Stomach (tissue), 9 donors: ENCODE measurements around the gene INO80. TPM values are rescaled to one million over a fixed set of nuclear protein-coding genes. Genes with fewer than 3 reads are reported as not detected.

Source experiments
- DNase-seq, 2 donors: peaks; one replicate each; pipeline versions ENCODE4 v3.0.0 to v3.0.0-alpha.2; 2013 to 2019
- H3K27ac ChIP-seq, 5 donors: fragments of 200-600 bp in 4 of 5; sonication (generic) in 4 of 5; one replicate each; pipeline ENCODE4 v1.5.1; 2013 to 2019; ENCODE audit warnings: mild to moderate bottlenecking in 1 of 5, moderate library complexity in 1 of 5
- H3K27me3 ChIP-seq, 3 donors: fragments of 200-600 bp; sonication (generic); one replicate each; pipeline ENCODE4 v1.5.1; 2017 to 2019; ENCODE audit warnings: mixed run types in 1 of 3
- H3K36me3 ChIP-seq, 4 donors: fragments of 200-600 bp; sonication (generic); 1 replicate in 3 of 4; 2 replicates in 1 of 4; pipeline ENCODE4 v1.5.1; 2016 to 2019
- H3K4me1 ChIP-seq, 4 donors: fragments of 200-600 bp; sonication (generic); one replicate each; pipeline ENCODE4 v1.5.1; 2016 to 2019
- H3K4me3 ChIP-seq, 4 donors: fragments of 200-600 bp; sonication (generic) in 3 of 4; one replicate each; pipeline ENCODE4 v1.5.1; 2016 to 2019; ENCODE audit warnings: mild to moderate bottlenecking in 1 of 4
- H3K9me3 ChIP-seq, 4 donors: fragments of 200-600 bp; sonication (generic); one replicate each; pipeline ENCODE4 v1.5.1; 2016 to 2019
- EP300 ChIP-seq: sonication (generic); formaldehyde crosslinking; IDR thresholded peaks from one replicate; pipeline ENCODE4 v1.6.1; 2017; ENCODE audit warnings: antibody characterized with exemption
- POLR2A ChIP-seq, 4 donors: fragments of 450-650 bp; IDR thresholded peaks; one replicate each; pipeline ENCODE4 v1.6.1; 2016; ENCODE audit warnings: antibody characterized with exemption in 4 of 4, control low read depth in 2 of 4, mild to moderate bottlenecking in 1 of 4, moderate library complexity in 1 of 4
- POLR2AphosphoS5 ChIP-seq, 3 donors: sonication (generic); formaldehyde crosslinking; IDR thresholded peaks; one replicate each; pipeline ENCODE4 v1.6.1; 2016; ENCODE audit warnings: antibody characterized with exemption in 3 of 3
- WGBS, 5 donors: extraction: QIAGEN DNeasy Blood & Tissue Kit in 3 of 5; methylation state at CpG; one replicate each; pipeline versions ENCODE4 v1.1.5 to v1.1.7; 2013 to 2018; 5-methylcytosine and 5-hydroxymethylcytosine counted together
- intact Hi-C: fragments of 100-400 bp; cut with DNase I; formaldehyde crosslinking; loops from one replicate; pipeline ENCODE4 v1.15.1; 2023; ENCODE audit warnings: low total_unique reads
- polyA plus RNA-seq, 3 donors: library from polyadenylated mRNA; stranded (reverse); fragments of 200-250 nt; gene quantifications; one replicate each; pipeline ENCODE4 v1.2.3, GENCODE V29; 2013
- total RNA-seq, 5 donors: library from RNA; depleted of rRNA; stranded (reverse); fragments of >200 nt; gene quantifications; one replicate each; pipeline versions ENCODE4 v1.1.0 to v1.2.3, GENCODE V29; 2014 to 2016
- TF ChIP-seq, protein P1 (sequence below), 7 experiments: fragments of 450-650 bp in 4 of 7; fragments of 200-600 bp in 3 of 7; sonication (generic) in 3 of 7; IDR thresholded peaks; one replicate each; pipeline ENCODE4 v1.5.1; 2016 to 2019; ENCODE audit warnings: antibody characterized with exemption in 7 of 7, control low read depth in 2 of 7, mild to moderate bottlenecking in 1 of 7
- donor health status: healthy with polysubstance abuse.
- donor health status: Bipolar disorder and iron deficiency.
- donor health status: healthy.

Gene INO80
- total and polyA plus RNA-seq, 8 donors = 4.6 to 40.8 (median 29.2) TPM

DNA sequence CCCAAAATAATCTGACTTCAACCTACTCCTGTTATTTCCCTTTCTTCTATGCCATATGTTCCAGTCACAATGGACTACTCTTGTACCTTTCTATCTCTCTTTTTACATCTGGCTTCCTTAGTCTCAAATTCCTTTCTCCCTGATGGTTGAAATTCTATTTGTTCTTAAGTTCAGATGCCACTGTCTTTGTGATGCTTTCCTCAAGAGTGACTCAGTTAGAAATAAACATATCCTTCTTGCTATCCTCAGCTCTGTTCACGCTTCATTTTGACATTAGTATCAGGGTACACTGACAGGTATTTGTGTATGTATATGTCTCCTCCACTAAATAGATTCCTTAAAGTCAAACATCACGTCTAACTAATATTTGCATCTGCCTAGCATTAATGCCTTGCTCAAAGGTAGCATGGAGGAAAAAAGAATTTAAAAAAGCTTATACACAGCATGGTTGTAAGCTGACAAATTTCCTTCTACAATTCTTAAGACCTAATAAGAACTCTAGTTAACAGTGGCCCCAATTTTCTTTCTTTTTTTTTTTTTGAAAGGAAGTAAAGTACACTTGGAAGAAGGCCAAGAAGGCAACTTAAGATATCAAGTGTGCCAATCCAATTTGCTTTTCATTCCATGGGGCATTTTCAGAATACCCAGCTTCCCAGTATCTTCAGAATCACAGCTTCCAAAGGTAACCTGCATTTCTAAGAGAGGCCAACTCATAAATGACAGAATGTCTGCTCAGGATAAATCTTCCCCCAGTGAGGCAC lies 104.8 kb downstream of the INO80 start:
- TF ChIP-seq, protein P1, sequence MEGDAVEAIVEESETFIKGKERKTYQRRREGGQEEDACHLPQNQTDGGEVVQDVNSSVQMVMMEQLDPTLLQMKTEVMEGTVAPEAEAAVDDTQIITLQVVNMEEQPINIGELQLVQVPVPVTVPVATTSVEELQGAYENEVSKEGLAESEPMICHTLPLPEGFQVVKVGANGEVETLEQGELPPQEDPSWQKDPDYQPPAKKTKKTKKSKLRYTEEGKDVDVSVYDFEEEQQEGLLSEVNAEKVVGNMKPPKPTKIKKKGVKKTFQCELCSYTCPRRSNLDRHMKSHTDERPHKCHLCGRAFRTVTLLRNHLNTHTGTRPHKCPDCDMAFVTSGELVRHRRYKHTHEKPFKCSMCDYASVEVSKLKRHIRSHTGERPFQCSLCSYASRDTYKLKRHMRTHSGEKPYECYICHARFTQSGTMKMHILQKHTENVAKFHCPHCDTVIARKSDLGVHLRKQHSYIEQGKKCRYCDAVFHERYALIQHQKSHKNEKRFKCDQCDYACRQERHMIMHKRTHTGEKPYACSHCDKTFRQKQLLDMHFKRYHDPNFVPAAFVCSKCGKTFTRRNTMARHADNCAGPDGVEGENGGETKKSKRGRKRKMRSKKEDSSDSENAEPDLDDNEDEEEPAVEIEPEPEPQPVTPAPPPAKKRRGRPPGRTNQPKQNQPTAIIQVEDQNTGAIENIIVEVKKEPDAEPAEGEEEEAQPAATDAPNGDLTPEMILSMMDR (IDR thresholded peaks at IDR 0.05) = no peak
- no peak for TF ChIP-seq EP300
- TF ChIP-seq POLR2AphosphoS5 (IDR thresholded peaks at IDR 0.05) = no peak
- TF ChIP-seq POLR2A (IDR thresholded peaks at IDR 0.05) = no peak
- intact Hi-C loops = no loop called here
- Histone ChIP-seq H3K9me3 (no peaks in the 10 kb centered on the region), H3K36me3 (peaks cover 7 to 50% (median 44%) of the 10 kb centered on the region in 4 donors), H3K27ac (peak overlapping the region in 1 of 5 donors; percentile 22), H3K27me3 (no peaks in the 10 kb centered on the region), H3K4me1 (peaks cover 5 to 32% (median 17%) of the 10 kb centered on the region in 4 donors), H3K4me3 (no peak overlapping the region)
- peak in 1 of 2 donors; percentile 54 for DNase-seq
- WGBS, 5 donors = 40 to 71% (median 47%) methylated on average over 2 of the region's 2 CpGs

DNA sequence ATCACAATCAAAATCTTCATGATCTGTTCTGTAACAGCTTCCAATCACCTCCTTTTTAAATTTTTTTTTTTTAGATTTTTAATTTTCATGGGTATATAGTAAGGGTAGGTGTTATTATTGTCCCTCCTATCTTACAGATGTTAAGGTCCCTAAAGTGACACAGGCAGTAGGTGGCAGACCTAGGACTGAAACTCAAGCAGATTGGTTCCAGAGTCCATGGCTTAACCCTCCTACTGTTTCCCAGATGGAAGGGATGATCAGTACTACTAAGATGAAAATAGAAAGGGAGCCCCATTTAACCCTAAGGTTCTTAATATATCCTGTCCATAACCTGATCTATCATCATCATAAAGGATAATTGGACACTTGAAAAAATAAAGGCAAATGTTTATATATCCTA lies 105.7 kb downstream of the INO80 start:
- Histone ChIP-seq H3K27ac (no peak overlapping the region), H3K27me3 (no peaks in the 10 kb centered on the region), H3K36me3 (peaks cover 6 to 45% (median 41%) of the 10 kb centered on the region in 4 donors), H3K4me3 (no peak overlapping the region), H3K4me1 (peaks cover 5 to 30% (median 17%) of the 10 kb centered on the region in 4 donors), H3K9me3 (no peaks in the 10 kb centered on the region)
- intact Hi-C loops = no loop called here
- no peak for DNase-seq
- TF ChIP-seq EP300 (no peak), POLR2A (IDR thresholded peaks at IDR 0.05) (no peak), POLR2AphosphoS5 (IDR thresholded peaks at IDR 0.05) (no peak)
- TF ChIP-seq, protein P1 (IDR thresholded peaks at IDR 0.05) = no peak

DNA sequence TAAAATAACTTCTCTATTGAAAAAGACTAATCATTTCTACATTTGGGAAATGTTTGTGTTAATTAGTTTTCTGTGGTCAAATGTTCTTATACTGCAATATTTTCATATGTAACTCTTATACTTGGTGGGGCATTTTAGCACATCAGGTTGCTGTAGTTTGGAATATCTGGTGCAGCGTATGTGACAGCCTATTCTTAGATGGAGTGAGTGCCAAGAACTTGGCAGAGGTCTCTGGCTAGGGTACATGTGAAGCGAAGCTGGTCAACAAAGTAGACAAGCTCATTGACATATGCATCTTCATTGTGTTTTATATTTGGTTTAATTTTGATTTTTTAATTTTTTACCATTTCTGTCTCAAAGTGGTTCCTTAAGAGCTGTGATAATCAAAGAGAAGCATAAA lies 109.6 kb downstream of the INO80 start:
- Histone ChIP-seq H3K27me3 (no peaks in the 10 kb centered on the region), H3K4me3 (no peak overlapping the region), H3K36me3 (peaks cover 3 to 57% (median 50%) of the 10 kb centered on the region in 4 donors), H3K4me1 (peaks cover 5 to 17% (median 9%) of the 10 kb centered on the region in 4 donors), H3K9me3 (no peaks in the 10 kb centered on the region), H3K27ac (no peak overlapping the region)
- intact Hi-C loops = no loop called here
- no peak for DNase-seq
- 53 to 87% (median 64%) methylated on average over 2 of the region's 2 CpGs for WGBS, 5 donors
- TF ChIP-seq POLR2AphosphoS5 (IDR thresholded peaks at IDR 0.05) (no peak), EP300 (no peak), POLR2A (IDR thresholded peaks at IDR 0.05) (no peak)
- TF ChIP-seq, protein P1 (IDR thresholded peaks at IDR 0.05) = no peak

DNA sequence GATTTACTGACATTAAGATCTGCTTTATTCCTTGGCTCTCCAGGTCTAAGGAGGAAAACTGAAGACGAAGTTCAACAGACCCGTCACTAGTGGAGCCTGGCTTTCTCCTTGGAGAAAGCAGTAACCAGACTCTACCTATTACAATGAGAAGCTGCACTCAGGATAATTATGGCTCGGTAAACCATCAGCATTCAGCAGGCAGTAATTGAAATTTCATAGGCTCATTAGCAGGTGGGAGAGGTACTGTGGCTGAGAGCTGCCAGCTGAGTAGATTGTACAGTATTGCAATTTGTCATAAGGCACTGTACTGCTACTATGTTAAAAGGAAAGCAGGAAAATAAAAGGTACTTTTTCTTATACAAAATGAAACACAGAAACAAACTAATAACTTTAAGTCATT lies 111.6 kb downstream of the INO80 start:
- Histone ChIP-seq H3K4me3 (no peak overlapping the region), H3K36me3 (peaks cover 3 to 63% (median 56%) of the 10 kb centered on the region in 4 donors), H3K27ac (no peak overlapping the region), H3K27me3 (no peaks in the 10 kb centered on the region), H3K4me1 (peaks cover 6 to 15% (median 10%) of the 10 kb centered on the region in 4 donors), H3K9me3 (no peaks in the 10 kb centered on the region)
- intact Hi-C loops = no loop called here
- WGBS, 5 donors = 83 to 95% (median 89%) methylated on average over 3 of the region's 3 CpGs
- no peak for DNase-seq
- TF ChIP-seq, protein P1 (IDR thresholded peaks at IDR 0.05) = no peak
- TF ChIP-seq POLR2AphosphoS5 (IDR thresholded peaks at IDR 0.05) = no peak
- no peak for TF ChIP-seq POLR2A (IDR thresholded peaks at IDR 0.05)
- TF ChIP-seq EP300 = no peak
